Measurements from ENCODE around the gene SLC25A27.

- TF ChIP-seq POLR2AphosphoS5 (IDR thresholded peaks at IDR 0.05) (no peak), POLR2A (IDR thresholded peaks at IDR 0.05) (no peak), CTCF (IDR thresholded peaks at IDR 0.05 in 8 of 11, conservative IDR thresholded peaks at IDR 0.05 in 3 of 11) (no peak)
These were observed 25.8 kb upstream of the SLC25A27 start for GRCh38 chr6:46626976-46627375.
